Neural cell (in vitro differentiated cells): ENCODE data around the gene LYSMD4. TPM values are rescaled to one million over a fixed set of nuclear protein-coding genes. Genes with fewer than 3 reads are reported as not detected.

Source experiments
- H2AFZ ChIP-seq: fragments of 200-600, 300-800 bp; sonication (generic), shearing (Covaris generic); 2 replicates; pipeline ENCODE4 v1.6.0; 2014; ENCODE audit warnings: low read depth, mild to moderate bottlenecking, antibody characterized with exemption, low read length, moderate library complexity
- H3F3A ChIP-seq: fragments of 200-600 bp; shearing (Covaris generic); 2 replicates; pipeline ENCODE4 v1.6.1; 2016; ENCODE audit warnings: mild to moderate bottlenecking, moderate library complexity, mixed read lengths, antibody characterized with exemption, low read length; ENCODE audit not compliant: insufficient read depth, poor library complexity, severe bottlenecking
- H3K27ac ChIP-seq: fragments of 200-600, 300-800 bp; sonication (generic), shearing (Covaris generic); 2 replicates; pipeline ENCODE4 v1.5.1; 2014; ENCODE audit warnings: mild to moderate bottlenecking, low read length, moderate library complexity
- H3K27me3 ChIP-seq: fragments of 300-800, 200-600 bp; sonication (generic), shearing (Covaris generic); 2 replicates; pipeline ENCODE4 v1.6.0; 2014; ENCODE audit warnings: mild to moderate bottlenecking, low read depth, low read length, moderate library complexity; ENCODE audit not compliant: insufficient read depth
- H3K36me3 ChIP-seq: fragments of 300-800, 200-600 bp; sonication (generic), shearing (Covaris generic); 2 replicates; pipeline ENCODE4 v1.5.1; 2014; ENCODE audit warnings: mild to moderate bottlenecking, antibody characterized with exemption, low read length, moderate library complexity; ENCODE audit not compliant: insufficient read depth
- H3K4me2 ChIP-seq: fragments of 300-800, 200-600 bp; sonication (generic), shearing (Covaris generic); 2 replicates; pipeline ENCODE4 v1.6.0; 2014; ENCODE audit warnings: mild to moderate bottlenecking, low read length
- H3K4me3 ChIP-seq: fragments of 300-800, 200-600 bp; sonication (generic), shearing (Covaris generic); 2 replicates; pipeline ENCODE4 v1.5.1; 2014; ENCODE audit warnings: mild to moderate bottlenecking, low read length, moderate library complexity
- H3K79me2 ChIP-seq: fragments of 200-600 bp; shearing (Covaris generic); replicated peaks from 2 replicates; pipeline ENCODE4 v1.6.0; 2014; ENCODE audit warnings: mild to moderate bottlenecking, low read length, moderate library complexity; ENCODE audit not compliant: insufficient read depth
- H3K9ac ChIP-seq: fragments of 300-800, 200-600 bp; sonication (generic), shearing (Covaris generic); 2 replicates; pipeline ENCODE4 v1.6.1; 2016; ENCODE audit warnings: mild to moderate bottlenecking, low read length, mixed read lengths
- H3K9me2 ChIP-seq: fragments of 200-600 bp; shearing (Covaris generic); 2 replicates; pipeline ENCODE4 v1.6.1; 2016; ENCODE audit warnings: mild to moderate bottlenecking, low read length, mixed read lengths; ENCODE audit not compliant: insufficient read depth
- H3K9me3 ChIP-seq: fragments of 200-600, 300-800 bp; sonication (generic), shearing (Covaris generic); 2 replicates; pipeline ENCODE4 v1.6.1; 2016; ENCODE audit warnings: mild to moderate bottlenecking, mixed run types, low read length, moderate library complexity, mixed read lengths
- H4K20me1 ChIP-seq: fragments of 200-600 bp; shearing (Covaris generic); 2 replicates; pipeline ENCODE4 v1.6.1; 2016; ENCODE audit warnings: mild to moderate bottlenecking, mixed run types; ENCODE audit not compliant: insufficient read depth
- CTCF ChIP-seq: fragments of 450-650 bp; IDR thresholded peaks from 2 replicates; pipeline ENCODE4 v1.5.1; 2014; ENCODE audit warnings: antibody characterized with exemption, mild to moderate bottlenecking, moderate library complexity; ENCODE audit not compliant: poor library complexity, severe bottlenecking
- EP300 ChIP-seq: fragments of 450-650 bp; conservative IDR thresholded peaks from 2 replicates; pipeline ENCODE4 v1.6.1; 2014; ENCODE audit warnings: antibody characterized with exemption, mild to moderate bottlenecking, moderate library complexity; ENCODE audit not compliant: poor library complexity, severe bottlenecking
- EZH2 ChIP-seq: fragments of 200-600, 300-800 bp; shearing (Covaris generic), sonication (generic); IDR thresholded peaks from 2 replicates; pipeline ENCODE4 v1.6.1; 2014; ENCODE audit warnings: antibody characterized with exemption, low read length, borderline replicate concordance, mild to moderate bottlenecking; ENCODE audit not compliant: insufficient read depth, poor library complexity, severe bottlenecking
- MXI1 ChIP-seq: fragments of 450-650 bp; conservative IDR thresholded peaks from 2 replicates; pipeline ENCODE4 v1.6.1; 2014; ENCODE audit warnings: antibody characterized with exemption, mild to moderate bottlenecking; ENCODE audit not compliant: poor library complexity, severe bottlenecking
- POLR2AphosphoS5 ChIP-seq: IDR thresholded peaks from 2 replicates; pipeline ENCODE4 v1.6.1; 2012
- RAD21 ChIP-seq: fragments of 450-650 bp; conservative IDR thresholded peaks from 2 replicates; pipeline ENCODE4 v1.6.1; 2014; ENCODE audit warnings: antibody characterized with exemption, mild to moderate bottlenecking, moderate library complexity
- SMC3 ChIP-seq: fragments of 450-650 bp; conservative IDR thresholded peaks from 2 replicates; pipeline ENCODE4 v1.6.1; 2014; ENCODE audit warnings: antibody characterized with exemption, mild to moderate bottlenecking, moderate library complexity; ENCODE audit not compliant: poor library complexity
- TAF1 ChIP-seq: IDR thresholded peaks from 2 replicates; pipeline ENCODE4 v1.6.1; 2012; ENCODE audit warnings: low read depth
- polyA plus RNA-seq: library from polyadenylated mRNA; depleted of rRNA; stranded (reverse); fragments of >200 nt; gene quantifications from 2 replicates; pipeline ENCODE4 v1.2.3, GENCODE V29; 2014
- TF ChIP-seq, protein P1 (sequence below): IDR thresholded peaks from 2 replicates; pipeline ENCODE4 v1.6.1; 2012; ENCODE audit warnings: borderline replicate concordance

LYSMD4 gene
- polyA plus RNA-seq, 1 donor from 2014 or later, result 57.5 TPM

DNA sequence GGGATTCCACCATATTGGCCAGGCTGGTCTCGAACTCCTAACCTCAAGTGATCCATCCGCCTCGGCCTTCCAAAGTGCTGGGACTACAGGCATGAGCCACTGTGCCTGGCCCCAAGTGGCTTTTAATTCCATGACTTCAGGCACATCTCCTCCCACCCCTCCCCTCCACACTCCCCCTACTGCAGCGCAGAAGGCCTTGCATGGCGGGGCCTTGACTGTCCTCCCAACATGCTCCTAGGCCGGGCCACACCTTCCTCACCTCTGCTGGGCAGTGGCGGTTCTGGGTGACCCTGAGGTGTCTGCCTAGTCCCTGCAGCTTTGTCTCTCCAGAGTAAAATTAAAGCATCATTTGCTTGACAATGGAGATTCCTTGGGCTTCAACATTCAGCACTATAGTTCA lies 6.9 kb downstream of the LYSMD4 start:
- Histone ChIP-seq H3K27ac (no peak overlapping the region), H3F3A (no peaks in the 10 kb centered on the region), H3K9me2 (no peaks in the 10 kb centered on the region), H3K27me3 (no peaks in the 10 kb centered on the region), H4K20me1 (no peaks in the 10 kb centered on the region), H3K9ac (no peak overlapping the region), H3K79me2 (no peaks in the 10 kb centered on the region), H3K9me3 (no peaks in the 10 kb centered on the region), H2AFZ (no peak overlapping the region), H3K4me3 (no peak overlapping the region), H3K36me3 (peaks cover 4% of the 10 kb centered on the region), H3K4me2 (no peak overlapping the region)
- TF ChIP-seq TAF1, result no peak
- TF ChIP-seq, protein P1, sequence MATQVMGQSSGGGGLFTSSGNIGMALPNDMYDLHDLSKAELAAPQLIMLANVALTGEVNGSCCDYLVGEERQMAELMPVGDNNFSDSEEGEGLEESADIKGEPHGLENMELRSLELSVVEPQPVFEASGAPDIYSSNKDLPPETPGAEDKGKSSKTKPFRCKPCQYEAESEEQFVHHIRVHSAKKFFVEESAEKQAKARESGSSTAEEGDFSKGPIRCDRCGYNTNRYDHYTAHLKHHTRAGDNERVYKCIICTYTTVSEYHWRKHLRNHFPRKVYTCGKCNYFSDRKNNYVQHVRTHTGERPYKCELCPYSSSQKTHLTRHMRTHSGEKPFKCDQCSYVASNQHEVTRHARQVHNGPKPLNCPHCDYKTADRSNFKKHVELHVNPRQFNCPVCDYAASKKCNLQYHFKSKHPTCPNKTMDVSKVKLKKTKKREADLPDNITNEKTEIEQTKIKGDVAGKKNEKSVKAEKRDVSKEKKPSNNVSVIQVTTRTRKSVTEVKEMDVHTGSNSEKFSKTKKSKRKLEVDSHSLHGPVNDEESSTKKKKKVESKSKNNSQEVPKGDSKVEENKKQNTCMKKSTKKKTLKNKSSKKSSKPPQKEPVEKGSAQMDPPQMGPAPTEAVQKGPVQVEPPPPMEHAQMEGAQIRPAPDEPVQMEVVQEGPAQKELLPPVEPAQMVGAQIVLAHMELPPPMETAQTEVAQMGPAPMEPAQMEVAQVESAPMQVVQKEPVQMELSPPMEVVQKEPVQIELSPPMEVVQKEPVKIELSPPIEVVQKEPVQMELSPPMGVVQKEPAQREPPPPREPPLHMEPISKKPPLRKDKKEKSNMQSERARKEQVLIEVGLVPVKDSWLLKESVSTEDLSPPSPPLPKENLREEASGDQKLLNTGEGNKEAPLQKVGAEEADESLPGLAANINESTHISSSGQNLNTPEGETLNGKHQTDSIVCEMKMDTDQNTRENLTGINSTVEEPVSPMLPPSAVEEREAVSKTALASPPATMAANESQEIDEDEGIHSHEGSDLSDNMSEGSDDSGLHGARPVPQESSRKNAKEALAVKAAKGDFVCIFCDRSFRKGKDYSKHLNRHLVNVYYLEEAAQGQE, result no peak
- TF ChIP-seq EP300, result no peak
- no peak for TF ChIP-seq MXI1
- no peak for TF ChIP-seq SMC3
- no peak for TF ChIP-seq RAD21
- no peak for TF ChIP-seq POLR2AphosphoS5
- TF ChIP-seq EZH2, result no peak
- TF ChIP-seq CTCF, result no peak

DNA sequence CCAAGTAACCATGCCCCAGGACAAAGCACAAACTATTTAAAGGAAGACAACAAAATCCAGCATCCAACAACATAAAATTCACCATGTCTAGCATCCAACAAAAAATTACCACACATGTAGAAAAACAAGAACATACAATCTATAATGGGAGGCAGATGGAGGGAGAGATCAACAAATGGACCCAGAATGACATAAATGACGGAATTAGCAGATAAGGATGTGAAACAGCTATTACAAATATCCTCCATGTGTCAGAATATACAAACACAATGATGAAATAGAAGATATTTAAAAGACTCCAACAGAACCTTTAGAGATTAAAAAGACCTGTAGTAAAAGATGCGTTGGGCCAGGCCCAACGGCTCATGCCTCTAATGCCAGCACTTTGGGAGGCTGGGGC lies 10.8 kb downstream of the LYSMD4 start:
- H2AFZ ChIP-seq, result no peak overlapping the region
- no peaks in the 10 kb centered on the region for H3F3A ChIP-seq
- no peak overlapping the region for H3K27ac ChIP-seq
- H3K9me3 ChIP-seq, result no peaks in the 10 kb centered on the region
- no peaks in the 10 kb centered on the region for H3K79me2 ChIP-seq
- no peak overlapping the region for H3K9ac ChIP-seq
- H3K4me2 ChIP-seq, result no peak overlapping the region
- H3K27me3 ChIP-seq, result no peaks in the 10 kb centered on the region
- H3K9me2 ChIP-seq, result no peaks in the 10 kb centered on the region
- no peak for TF ChIP-seq POLR2AphosphoS5
- TF ChIP-seq, protein P1, result no peak
- no peak for TF ChIP-seq RAD21
- TF ChIP-seq CTCF, result no peak
- TF ChIP-seq MXI1, result no peak
- no peak for TF ChIP-seq EP300
- no peak for TF ChIP-seq EZH2
- TF ChIP-seq TAF1, result no peak
- no peak overlapping the region for H3K4me3 ChIP-seq
- H3K36me3 ChIP-seq, result no peaks in the 10 kb centered on the region
- no peaks in the 10 kb centered on the region for H4K20me1 ChIP-seq
